Measurements from ENCODE around the gene TMED1.
A peak's percentile ranks its signal among the peaks of the same experiment; 100 is the strongest.

TMED1 gene

DNA sequence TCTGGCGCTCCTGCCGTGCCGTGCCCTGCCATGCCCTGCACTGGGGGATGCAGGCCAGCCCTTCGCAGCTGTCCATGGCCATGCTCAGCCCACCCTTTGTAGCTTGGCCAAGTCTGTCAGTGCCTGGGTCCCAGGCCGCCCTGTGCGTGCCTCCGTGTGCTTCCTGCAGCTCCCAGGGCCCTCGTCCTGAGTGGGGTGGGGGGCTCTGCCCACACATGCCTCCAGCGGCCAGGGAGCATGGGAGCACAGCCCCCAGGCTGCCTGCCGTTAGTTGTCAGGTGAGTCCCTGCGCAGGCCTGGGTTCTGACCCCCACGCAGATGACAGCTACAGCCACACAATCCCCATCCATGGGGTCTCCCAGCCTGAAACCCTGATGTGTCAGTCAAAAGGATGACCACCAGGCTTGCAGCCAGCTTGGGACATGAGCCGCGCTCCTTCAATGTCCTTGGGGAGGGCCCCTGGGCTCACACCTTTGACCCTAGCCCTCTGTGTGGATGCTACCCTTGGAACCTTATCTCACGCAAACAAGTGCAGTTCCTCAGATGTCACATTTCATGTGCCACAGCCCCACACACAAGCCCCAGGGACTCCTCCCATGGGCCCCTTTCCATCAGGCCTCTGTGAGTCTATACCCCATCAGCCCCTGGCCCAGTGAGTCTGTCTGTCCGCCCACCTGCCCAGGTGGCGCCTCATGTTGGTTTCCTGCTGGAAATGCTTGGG lies 24.5 kb downstream of the TMED1 start:
- no peak for DNase-seq (ENCODE audit: low spot score)

- no peak for DNase-seq (ENCODE audit: low spot score)
Measured at GRCh38 chr19:10809651-10810285, 26.2 kb downstream of the TMED1 start.

DNA sequence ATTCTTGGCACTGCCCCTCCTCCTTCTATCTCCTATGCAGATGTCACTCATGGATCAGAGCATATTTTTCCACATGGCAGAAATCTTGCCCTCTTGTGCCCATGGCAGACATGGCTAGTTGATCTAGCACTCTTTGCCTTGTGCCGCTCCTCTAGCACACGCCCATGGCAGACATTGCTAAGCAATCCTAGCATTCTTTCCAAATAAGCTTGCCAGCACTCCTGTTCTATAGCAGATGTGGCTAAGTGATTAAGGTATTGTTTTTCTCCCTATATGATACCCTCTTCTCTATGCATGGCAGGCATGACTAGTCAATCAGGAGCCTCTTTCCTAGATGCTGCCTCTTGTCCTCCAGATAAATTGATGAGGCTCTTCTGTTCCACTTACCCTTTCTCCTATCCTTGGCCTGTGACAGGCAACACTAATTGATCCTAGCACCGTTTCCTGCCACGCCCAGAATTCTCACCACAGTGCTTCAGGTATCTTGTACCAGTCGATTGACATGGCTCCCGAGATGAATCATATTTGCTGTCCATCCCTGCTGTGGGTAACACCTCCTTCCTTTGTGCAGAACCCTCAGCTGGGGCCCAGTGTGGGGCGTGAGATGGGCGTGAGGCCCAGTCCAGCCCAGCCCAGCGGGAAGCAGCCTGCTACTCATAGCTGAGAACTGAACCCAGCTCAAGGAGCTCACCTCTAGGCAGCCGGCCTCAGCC lies 26.9 kb downstream of the TMED1 start:
- DNase-seq (ENCODE audit: low spot score), result no peak

- DNase-seq (ENCODE audit: low spot score), result peak; percentile 87
Measured at GRCh38 chr19:10805758-10806247, 30.2 kb downstream of the TMED1 start.

DNA sequence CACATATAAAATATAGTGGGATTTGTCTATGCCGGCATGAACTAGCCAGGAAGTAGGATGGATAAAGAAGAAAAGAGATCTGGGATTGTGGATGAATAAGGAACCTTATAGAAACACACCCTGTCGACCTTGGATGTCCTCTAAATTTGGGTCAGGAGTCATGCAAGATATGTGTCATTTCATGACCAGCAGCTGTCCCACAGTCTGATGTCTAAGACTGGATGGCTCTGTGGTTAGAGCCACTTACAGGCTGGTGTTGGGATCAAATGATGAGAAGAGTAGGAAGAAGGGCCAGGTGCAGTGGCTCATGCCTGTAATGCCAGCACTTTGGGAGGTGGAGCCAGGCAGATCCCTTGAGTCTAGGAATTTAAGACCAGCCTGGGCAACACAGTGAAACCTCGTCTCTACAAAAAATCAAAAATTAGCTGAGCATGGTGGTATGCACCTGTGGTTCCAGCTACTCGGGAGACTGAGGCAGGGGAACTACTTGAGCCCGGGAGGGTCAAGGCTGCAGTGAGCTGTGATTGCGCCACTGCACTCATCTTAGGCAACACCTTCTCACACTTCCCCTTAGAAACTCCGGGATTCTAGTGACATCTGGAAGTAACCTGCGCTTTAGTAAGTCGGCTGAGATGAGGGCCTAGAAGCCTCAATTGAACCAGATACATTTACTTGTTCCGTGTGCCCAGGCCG lies 30.8 kb downstream of the TMED1 start:
- DNase-seq (ENCODE audit: low spot score), result no peak

- no peak for DNase-seq (ENCODE audit: low spot score)
Measured at GRCh38 chr19:10803252-10803651, 32.8 kb downstream of the TMED1 start.

DNA sequence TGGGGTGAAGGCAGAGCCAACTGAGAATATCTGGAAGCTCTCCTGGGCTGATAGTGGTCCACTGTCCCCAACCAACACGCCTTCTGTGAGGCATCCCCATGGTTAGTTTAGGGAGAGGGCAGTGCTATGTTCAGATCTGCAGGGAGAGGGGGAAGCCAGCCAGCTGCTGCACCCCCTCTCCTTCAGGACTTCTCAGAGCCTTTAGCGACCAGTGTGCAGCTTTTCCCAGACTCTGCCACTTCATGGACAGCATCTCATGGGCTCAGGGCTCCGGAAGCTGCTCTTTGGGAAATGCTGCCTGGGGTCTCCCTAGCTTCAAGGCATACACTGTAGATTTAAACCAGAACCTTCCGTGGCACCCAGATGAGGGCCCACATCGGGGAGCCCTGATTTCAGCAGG lies 33.5 kb downstream of the TMED1 start:
- DNase-seq (ENCODE audit: low spot score), result no peak

DNA sequence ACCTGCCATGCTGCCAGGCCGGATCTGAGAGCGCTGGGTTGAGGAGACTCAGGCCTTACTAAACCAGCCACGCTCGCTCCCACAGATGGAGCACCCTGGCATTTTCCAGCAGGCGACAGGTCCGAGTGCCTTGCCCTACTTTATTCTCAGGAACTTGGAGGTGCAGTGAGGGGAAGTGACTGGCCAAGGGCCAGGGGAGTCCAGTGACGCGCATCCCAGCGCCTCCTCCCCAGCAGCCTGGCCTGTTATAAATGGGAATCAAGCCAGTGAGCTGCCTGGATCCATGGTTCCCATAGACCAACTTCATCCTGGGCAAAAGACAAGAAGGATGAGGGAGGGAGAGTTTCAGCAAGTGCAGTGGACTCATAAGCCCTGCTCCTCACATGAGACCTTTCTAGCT lies 35.5 kb downstream of the TMED1 start:
- no peak for DNase-seq (ENCODE audit: low spot score)

DNA sequence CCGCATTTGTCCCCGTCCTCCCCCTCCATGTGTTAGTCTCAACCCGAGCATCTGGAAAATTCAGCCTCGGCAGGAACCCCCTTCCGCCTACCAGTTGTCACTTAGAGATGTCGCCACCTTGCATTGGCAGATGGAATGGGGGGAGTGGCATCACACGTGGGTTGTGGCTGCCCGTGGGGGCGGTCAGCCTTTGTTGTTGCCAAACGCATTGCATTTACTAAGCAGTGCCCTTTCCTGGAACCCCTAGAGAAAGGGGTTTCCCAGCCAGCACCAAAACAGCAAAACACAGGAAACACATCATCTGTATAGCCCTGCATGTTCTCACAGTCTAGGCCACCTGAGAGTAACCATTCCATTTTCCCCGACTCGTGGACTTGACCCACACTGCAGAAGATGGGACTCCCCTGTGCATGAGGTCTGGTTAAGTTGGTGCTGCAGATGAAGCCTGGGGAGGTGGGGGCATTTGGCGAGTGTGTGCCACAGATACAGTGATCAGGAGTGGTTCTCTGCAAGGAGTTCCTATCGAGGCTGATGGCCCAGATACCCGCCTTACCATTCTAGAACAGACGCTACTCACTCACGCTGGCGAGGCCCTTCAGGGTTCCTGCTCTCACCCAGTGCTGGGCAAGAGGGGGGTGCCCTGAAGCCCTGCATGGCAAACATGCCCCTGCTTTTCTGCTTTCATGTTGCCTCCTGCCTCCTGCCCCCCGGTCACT lies 38.3 kb downstream of the TMED1 start:
- DNase-seq (ENCODE audit: low spot score), result no peak

DNA sequence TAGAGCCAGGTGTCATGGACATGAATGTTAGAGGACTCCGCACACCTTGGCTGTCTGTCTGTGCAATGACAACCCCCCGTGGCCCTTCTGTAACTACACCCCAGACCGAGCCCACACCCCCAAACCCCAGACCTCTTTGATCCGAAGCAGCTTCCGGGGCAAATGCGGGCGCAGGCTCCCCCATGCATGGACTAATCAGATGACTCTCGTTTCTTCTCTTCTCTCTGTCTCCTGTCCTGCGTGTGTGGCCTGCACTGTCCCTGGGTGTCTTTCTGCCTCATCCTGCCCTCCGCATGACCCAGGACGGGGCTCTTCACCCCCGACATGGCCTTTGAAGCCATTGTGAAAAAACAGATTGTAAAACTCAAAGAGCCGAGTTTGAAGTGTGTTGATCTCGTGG lies 38.9 kb downstream of the TMED1 start:
- no peak for DNase-seq (ENCODE audit: low spot score)

DNA sequence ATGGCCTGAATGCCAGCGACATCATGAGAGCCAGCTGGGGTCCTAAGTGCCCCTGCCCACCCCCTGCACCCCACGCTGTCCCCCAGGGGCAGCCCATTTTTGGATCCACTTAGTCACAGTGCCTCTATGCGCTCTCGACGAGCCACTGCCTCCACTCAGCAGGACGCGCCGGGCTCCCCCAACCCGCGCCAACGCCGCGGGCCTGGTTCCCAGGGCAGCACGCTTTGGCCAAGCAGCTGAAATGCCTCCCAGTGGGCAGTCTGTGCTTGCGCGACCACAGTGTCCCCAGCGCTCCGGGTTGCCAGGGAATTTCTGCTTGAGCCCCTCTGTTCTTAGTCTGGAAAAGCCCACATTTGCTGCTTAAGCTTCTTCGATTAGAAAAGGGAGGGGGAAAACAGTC lies 39.4 kb downstream of the TMED1 start:
- DNase-seq (ENCODE audit: low spot score), result no peak

DNA sequence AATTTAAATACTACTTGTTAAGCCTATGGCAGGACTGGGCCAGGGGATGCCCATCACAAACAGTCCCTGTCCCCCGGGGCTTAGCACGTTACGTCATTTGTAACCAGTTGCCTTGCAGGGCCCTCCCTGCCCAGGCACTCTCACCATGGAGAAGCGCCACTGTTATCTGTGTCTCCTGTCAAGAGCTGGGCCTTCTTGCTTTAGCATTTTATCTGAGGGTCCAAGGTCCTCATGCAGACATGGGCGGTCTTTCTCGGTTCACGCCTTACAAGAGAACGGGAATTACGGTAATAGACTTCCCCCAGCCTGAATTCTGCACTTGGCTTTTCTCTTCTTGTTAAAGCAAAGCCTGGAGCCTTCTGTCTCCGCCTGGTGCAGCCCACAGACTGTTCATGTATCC lies 46.1 kb downstream of the TMED1 start:
- DNase-seq (ENCODE audit: low spot score), result no peak

GRCh38 chr19:10788146-10788545 lies 47.9 kb downstream of the TMED1 start:
- DNase-seq (ENCODE audit: low spot score), result no peak

- DNase-seq (ENCODE audit: low spot score), result no peak
Measured at GRCh38 chr19:10784257-10784656, 51.8 kb downstream of the TMED1 start.

- DNase-seq (ENCODE audit: low spot score), result no peak
Measured at GRCh38 chr19:10782795-10783194, 53.2 kb downstream of the TMED1 start.

All from D341Med (cell line).